ENCODE measurements around the gene VPS18. TPM values are rescaled to one million over a fixed set of nuclear protein-coding genes. Genes with fewer than 3 reads are reported as not detected.

VPS18 gene
- total RNA-seq, 1 experiment from 2014 or later, result 14.3 TPM

DNA sequence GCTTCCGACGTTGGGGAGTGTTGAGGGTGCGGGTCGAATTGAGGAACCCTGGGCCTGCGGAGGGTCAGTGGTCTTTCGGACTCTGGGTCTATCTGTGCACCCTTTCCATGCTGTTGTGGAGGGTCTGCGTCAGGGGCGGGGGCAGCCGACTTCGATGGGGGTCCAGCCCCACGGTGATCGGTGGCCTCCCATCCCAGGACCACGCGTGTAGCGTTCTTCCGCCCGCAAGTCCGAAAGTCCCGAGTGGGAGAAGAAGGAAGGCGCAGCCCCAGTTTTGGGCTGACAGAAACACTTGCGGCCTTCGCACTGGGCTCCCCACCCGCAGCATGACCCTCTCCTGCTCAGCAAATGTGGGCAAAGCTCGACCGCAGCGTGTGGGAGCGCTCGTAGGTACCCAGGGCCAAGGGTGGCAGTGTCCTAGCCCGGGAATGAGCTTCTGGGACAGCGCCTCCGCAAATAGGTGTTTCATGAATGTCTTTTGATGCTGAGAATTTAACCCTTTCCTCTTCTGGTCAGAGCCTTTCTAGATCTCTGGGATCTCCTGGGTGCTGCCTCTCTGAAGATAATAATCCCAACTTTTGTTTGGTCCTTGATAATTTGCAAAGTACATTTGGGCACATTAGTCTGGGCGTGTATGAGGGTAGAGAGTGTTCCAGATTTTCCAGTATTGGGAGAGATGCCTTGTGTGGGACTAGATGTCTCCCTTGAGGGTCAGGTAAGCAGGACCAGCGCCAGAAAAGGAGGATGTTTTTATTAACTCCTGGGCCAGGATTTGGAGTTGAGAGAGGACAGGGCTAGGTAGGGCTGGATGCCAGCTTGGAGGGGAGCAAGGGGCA lies 32.6 kb downstream of the VPS18 start:
- BruUV-seq (replicated peaks), result no TSS peak
- DNase-seq, result no peak
- Mint-ChIP-seq H3K4me1 (ENCODE audit: low read depth, unreplicated experiment) (peaks cover 8% of the 10 kb centered on the region), H3K4me3 (ENCODE audit: low read depth, unreplicated experiment) (peak overlapping the region; percentile 66), H3K27me3 (ENCODE audit: unreplicated experiment) (peaks cover 49% of the 10 kb centered on the region), H3K36me3 (ENCODE audit: insufficient read depth, unreplicated experiment) (peaks cover 8% of the 10 kb centered on the region), H3K9me3 (ENCODE audit: low read depth, unreplicated experiment) (no peaks in the 10 kb centered on the region), H3K27ac (ENCODE audit: unreplicated experiment) (no peak overlapping the region)
- TF ChIP-seq, protein P1, sequence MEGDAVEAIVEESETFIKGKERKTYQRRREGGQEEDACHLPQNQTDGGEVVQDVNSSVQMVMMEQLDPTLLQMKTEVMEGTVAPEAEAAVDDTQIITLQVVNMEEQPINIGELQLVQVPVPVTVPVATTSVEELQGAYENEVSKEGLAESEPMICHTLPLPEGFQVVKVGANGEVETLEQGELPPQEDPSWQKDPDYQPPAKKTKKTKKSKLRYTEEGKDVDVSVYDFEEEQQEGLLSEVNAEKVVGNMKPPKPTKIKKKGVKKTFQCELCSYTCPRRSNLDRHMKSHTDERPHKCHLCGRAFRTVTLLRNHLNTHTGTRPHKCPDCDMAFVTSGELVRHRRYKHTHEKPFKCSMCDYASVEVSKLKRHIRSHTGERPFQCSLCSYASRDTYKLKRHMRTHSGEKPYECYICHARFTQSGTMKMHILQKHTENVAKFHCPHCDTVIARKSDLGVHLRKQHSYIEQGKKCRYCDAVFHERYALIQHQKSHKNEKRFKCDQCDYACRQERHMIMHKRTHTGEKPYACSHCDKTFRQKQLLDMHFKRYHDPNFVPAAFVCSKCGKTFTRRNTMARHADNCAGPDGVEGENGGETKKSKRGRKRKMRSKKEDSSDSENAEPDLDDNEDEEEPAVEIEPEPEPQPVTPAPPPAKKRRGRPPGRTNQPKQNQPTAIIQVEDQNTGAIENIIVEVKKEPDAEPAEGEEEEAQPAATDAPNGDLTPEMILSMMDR (IDR thresholded peaks at IDR 0.05; ENCODE audit: unreplicated experiment), result no peak
- intact Hi-C loops (cut with micrococcal nuclease; ENCODE audit: unreplicated experiment), result no loop called here
- CTCF ChIA-PET, result interaction anchor here (0.6 kb wide), 1 partner anchor 85 kb away, joined by 10 read pairs; no protein-coding TSS in a partner anchor

DNA sequence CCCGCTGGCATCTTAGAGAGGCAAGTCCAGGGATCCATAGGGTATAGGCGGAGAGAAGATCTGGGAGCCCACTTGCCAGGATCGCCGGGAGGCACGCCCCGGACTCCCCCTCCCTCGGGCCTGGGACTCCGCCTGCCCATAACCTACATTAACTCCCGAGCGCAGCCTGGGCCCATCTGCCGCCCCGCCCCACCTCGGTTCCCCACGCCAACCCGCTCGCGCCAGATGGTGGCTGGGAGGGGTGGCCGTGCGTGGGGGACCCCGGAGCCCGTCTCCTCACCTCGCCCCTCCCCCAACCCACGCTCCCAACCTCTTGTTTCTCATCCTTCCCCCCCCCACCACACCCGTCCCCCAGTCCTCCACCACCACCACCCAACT lies 33.2 kb downstream of the VPS18 start:
- intact Hi-C loops (cut with micrococcal nuclease; ENCODE audit: unreplicated experiment), result no loop called here
- peak overlapping the region; percentile 66 for H3K4me3 Mint-ChIP-seq (ENCODE audit: low read depth, unreplicated experiment)
- H3K4me1 Mint-ChIP-seq (ENCODE audit: low read depth, unreplicated experiment), result peaks cover 13% of the 10 kb centered on the region
- CTCF ChIA-PET, result interaction anchor here (0.6 kb wide), 1 partner anchor 85 kb away, joined by 10 read pairs; no protein-coding TSS in a partner anchor
- peaks cover 8% of the 10 kb centered on the region for H3K36me3 Mint-ChIP-seq (ENCODE audit: insufficient read depth, unreplicated experiment)
- no peaks in the 10 kb centered on the region for H3K9me3 Mint-ChIP-seq (ENCODE audit: low read depth, unreplicated experiment)
- no peak overlapping the region for H3K27ac Mint-ChIP-seq (ENCODE audit: unreplicated experiment)
- BruUV-seq (replicated peaks), result no TSS peak
- H3K27me3 Mint-ChIP-seq (ENCODE audit: unreplicated experiment), result peaks cover 49% of the 10 kb centered on the region
- DNase-seq, result no peak
- TF ChIP-seq, protein P1 (IDR thresholded peaks at IDR 0.05; ENCODE audit: unreplicated experiment), result no peak

DNA sequence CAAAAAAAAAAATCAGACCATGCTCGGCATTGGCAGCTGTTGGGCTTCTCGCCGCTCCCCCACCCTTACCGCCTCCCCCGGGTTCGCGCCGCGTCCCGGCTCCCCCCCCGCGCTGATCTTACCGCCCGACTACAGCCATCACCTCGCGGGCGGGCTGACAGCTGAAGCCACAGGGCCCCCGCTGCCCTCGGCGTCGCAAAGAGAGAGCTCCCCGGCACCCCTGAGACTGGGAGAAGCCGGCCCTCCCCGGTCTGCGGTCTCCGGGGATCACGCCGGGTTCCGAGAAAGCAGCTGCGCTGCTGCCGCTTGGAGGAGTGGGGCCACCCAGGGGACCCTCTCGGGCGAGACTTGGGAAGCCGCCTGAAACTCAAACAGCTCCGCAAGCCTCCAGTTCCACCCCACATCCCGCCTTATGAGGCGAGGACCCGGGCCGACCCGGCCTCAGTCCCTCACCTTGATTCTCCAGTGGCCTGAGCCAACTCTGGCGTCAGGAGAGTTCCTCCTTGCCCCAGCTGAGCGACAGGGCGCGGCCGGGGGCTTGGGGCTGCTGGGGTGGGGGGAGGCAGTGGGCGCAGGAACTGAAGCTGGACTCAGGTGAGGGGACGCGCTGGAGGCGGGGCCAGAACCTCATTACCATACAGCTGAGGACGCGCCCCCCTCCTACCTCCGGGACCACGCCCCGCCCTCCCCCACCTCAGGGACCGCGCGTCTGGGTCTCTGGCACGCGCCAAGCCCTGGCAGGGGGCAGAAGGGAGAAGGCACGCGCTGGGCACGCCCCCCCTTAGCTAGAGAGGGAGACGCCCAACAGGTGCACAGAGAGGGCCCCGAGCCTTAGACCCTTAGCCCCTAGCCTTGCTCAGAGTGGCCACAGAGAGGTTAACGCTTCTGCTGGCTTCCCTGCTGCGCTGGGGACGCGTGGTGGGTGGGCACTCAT lies 33.9 kb downstream of the VPS18 start:
- intact Hi-C loops (cut with micrococcal nuclease; ENCODE audit: unreplicated experiment), result no loop called here
- peaks cover 19% of the 10 kb centered on the region for H3K4me1 Mint-ChIP-seq (ENCODE audit: low read depth, unreplicated experiment)
- H3K27me3 Mint-ChIP-seq (ENCODE audit: unreplicated experiment), result peaks cover 49% of the 10 kb centered on the region
- no TSS peak for BruUV-seq (replicated peaks)
- peak overlapping the region; percentile 66 for H3K4me3 Mint-ChIP-seq (ENCODE audit: low read depth, unreplicated experiment)
- H3K9me3 Mint-ChIP-seq (ENCODE audit: low read depth, unreplicated experiment), result no peaks in the 10 kb centered on the region
- peak; percentile 29 for DNase-seq
- H3K27ac Mint-ChIP-seq (ENCODE audit: unreplicated experiment), result no peak overlapping the region
- CTCF ChIA-PET, result interaction anchor here (0.6 to 0.7 kb wide), 3 partner anchors 34 to 326 kb away, joined by 3 to 5 read pairs (median 4); partner anchors contain the start of gene VPS18
- TF ChIP-seq, protein P1 (IDR thresholded peaks at IDR 0.05; ENCODE audit: unreplicated experiment), result no peak
- peaks cover 8% of the 10 kb centered on the region for H3K36me3 Mint-ChIP-seq (ENCODE audit: insufficient read depth, unreplicated experiment)

All from Calu3 (cell line).